ENCODE measurements around the gene OAF. TPM values are rescaled to one million over a fixed set of nuclear protein-coding genes. Genes with fewer than 3 reads are reported as not detected.

Gene OAF
- total RNA-seq, 1 experiment from 2014 or later = 97.1 TPM

DNA sequence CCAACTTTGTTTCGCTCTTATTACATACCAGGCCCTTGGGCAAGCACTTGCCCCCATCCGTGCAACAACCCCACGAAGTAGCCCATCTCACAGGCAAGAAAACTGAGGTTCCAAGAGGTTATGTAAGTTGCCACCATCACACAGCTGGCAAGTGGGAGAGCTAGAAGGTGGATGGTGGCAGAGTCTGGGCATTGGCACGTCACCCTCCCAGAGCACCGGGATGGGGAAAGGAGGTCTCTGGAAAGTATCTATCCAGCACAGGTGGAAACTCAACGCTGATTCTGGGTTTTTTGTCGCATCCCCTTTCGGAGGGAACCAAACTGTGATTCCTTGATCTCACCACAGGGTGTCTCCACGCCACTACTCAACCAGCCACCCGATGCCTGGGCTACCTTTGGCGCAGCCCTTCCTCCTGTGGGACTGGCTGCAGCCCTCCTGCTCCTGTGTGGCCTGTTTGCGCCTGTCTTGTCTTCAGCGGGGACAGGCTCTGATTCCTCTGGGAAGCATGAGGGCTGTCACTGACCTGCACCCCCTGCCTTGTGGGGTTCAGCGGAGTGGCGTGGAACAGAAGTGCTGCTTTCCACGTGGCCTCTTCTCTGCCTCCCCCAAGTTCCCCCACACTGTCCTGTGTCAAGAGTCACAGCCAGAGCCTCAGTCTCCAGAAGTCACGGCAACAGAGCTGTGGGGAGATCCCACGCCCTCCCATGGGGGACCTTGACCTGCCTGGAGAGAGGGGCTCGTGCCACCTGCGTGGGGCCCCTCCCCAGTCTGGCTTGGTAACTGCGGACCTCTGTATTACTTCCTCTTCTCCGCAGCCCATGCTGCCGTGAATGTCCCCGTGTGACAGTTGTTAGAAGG is 38.5 kb upstream of the OAF start:
- H3K4me3 ChIP-seq (ENCODE audit: low read length) = no peak overlapping the region
- intact Hi-C loops (cut with micrococcal nuclease) = loop anchor here (1.0 to 5.0 kb wide), 3 partner anchors 40 to 128 kb away; partner anchors contain the start of gene OAF
- no peak overlapping the region for H2AFZ ChIP-seq (ENCODE audit: low read length)
- BruUV-seq (replicated peaks) = no TSS peak
- POLR2A ChIA-PET (ENCODE audit: unreplicated experiment) = no interaction called here
- no peaks in the 10 kb centered on the region for H3K9me3 ChIP-seq (ENCODE audit: low read length)
- CTCF ChIA-PET = interaction anchor here (1.0 kb wide), 1 partner anchor 64 kb away, joined by 5 read pairs; no protein-coding TSS in a partner anchor
- H4K20me1 ChIP-seq (ENCODE audit: low read length) = no peaks in the 10 kb centered on the region
- H3K9me2 ChIP-seq (replicated peaks; ENCODE audit: low read length) = no peaks in the 10 kb centered on the region
- DNase-seq (peak; percentile 81), ATAC-seq (peak; percentile 78)
- peaks cover 39% of the 10 kb centered on the region for H3K27me3 ChIP-seq (ENCODE audit: low read length)
- TF ChIP-seq EZH2 (IDR thresholded peaks at IDR 0.05; ENCODE audit: low read length, unreplicated experiment) (no peak), EZH2phosphoT487 (IDR thresholded peaks at IDR 0.05; ENCODE audit: borderline replicate concordance, low read length) (no peak)
- TF ChIP-seq, protein P1, sequence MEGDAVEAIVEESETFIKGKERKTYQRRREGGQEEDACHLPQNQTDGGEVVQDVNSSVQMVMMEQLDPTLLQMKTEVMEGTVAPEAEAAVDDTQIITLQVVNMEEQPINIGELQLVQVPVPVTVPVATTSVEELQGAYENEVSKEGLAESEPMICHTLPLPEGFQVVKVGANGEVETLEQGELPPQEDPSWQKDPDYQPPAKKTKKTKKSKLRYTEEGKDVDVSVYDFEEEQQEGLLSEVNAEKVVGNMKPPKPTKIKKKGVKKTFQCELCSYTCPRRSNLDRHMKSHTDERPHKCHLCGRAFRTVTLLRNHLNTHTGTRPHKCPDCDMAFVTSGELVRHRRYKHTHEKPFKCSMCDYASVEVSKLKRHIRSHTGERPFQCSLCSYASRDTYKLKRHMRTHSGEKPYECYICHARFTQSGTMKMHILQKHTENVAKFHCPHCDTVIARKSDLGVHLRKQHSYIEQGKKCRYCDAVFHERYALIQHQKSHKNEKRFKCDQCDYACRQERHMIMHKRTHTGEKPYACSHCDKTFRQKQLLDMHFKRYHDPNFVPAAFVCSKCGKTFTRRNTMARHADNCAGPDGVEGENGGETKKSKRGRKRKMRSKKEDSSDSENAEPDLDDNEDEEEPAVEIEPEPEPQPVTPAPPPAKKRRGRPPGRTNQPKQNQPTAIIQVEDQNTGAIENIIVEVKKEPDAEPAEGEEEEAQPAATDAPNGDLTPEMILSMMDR (conservative IDR thresholded peaks at IDR 0.05; ENCODE audit: low read depth, low read length) = peak; percentile 91
- no peak overlapping the region for H3K9ac ChIP-seq (ENCODE audit: low read length)
- no peaks in the 10 kb centered on the region for H3K36me3 ChIP-seq (ENCODE audit: low read depth, low read length)
- H3K4me2 ChIP-seq (ENCODE audit: low read length) = no peak overlapping the region
- H3K79me2 ChIP-seq (ENCODE audit: low read length) = no peaks in the 10 kb centered on the region
- peaks cover 8% of the 10 kb centered on the region for H3K4me1 ChIP-seq (ENCODE audit: insufficient read depth, low read length)
- no peak overlapping the region for H3K27ac ChIP-seq (ENCODE audit: low read length)
- no peaks in the 10 kb centered on the region for H3F3A ChIP-seq (ENCODE audit: low read length, unreplicated experiment)

DNA sequence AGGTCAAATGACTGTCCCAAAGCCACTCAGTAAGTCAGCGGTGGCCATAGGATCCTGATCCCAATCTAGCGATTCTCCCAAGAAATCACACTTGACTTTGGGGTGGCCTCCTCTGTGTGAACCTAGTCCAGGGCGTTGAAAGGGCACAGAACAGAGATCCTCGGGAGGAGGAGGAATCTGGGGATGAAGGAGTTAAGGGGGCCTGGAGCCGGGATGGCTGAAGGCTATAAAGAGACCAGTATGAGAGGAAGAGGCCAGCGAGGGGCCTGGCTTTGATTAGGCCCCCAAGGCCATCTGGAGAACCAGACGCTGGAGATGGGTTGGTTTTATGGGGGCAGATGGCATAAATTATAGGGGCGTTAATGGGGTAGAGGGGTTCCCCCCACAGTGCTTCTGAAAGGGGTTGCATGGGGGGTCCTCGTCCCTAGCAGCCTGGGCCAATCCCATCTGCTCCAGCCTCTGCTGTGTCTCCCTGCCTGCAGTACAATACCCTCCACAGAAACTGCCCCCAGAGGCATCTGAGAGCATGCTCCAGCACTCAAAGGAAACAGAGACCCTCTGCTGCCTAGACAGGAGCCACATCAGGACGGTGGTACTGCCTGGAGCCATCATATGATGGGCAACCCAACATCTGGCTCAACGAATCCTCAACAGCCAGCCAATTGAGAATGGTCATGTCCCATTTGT is 37.7 kb upstream of the OAF start:
- Histone ChIP-seq H3K9me3 (ENCODE audit: low read length) (no peaks in the 10 kb centered on the region), H3K4me2 (ENCODE audit: low read length) (no peak overlapping the region), H2AFZ (ENCODE audit: low read length) (no peak overlapping the region), H3K27me3 (ENCODE audit: low read length) (peaks cover 44% of the 10 kb centered on the region), H3K9me2 (replicated peaks; ENCODE audit: low read length) (no peaks in the 10 kb centered on the region), H3K4me1 (ENCODE audit: insufficient read depth, low read length) (peaks cover 8% of the 10 kb centered on the region), H3F3A (ENCODE audit: low read length, unreplicated experiment) (no peaks in the 10 kb centered on the region), H4K20me1 (ENCODE audit: low read length) (no peaks in the 10 kb centered on the region), H3K36me3 (ENCODE audit: low read depth, low read length) (no peaks in the 10 kb centered on the region), H3K27ac (ENCODE audit: low read length) (no peak overlapping the region), H3K4me3 (ENCODE audit: low read length) (no peak overlapping the region), H3K79me2 (ENCODE audit: low read length) (no peaks in the 10 kb centered on the region), H3K9ac (ENCODE audit: low read length) (no peak overlapping the region)
- BruUV-seq (replicated peaks) = no TSS peak
- no peak for DNase-seq
- CTCF ChIA-PET = no interaction called here
- intact Hi-C loops (cut with micrococcal nuclease) = loop anchor here (5.0 kb wide), 1 partner anchor 39 kb away; the partner anchor contains the start of gene OAF
- TF ChIP-seq, protein P1 (conservative IDR thresholded peaks at IDR 0.05; ENCODE audit: low read depth, low read length) = no peak
- no peak for TF ChIP-seq EZH2phosphoT487 (IDR thresholded peaks at IDR 0.05; ENCODE audit: borderline replicate concordance, low read length)
- no peak for TF ChIP-seq EZH2 (IDR thresholded peaks at IDR 0.05; ENCODE audit: low read length, unreplicated experiment)
- no peak for ATAC-seq
- POLR2A ChIA-PET (ENCODE audit: unreplicated experiment) = no interaction called here
